Activated CD4-positive, CD25-positive, alpha-beta regulatory T cell treated with anti-CD3 and anti-CD28 coated beads, Interleukin-2, amount 50 U/mL, for 72 hours (primary cell): ENCODE results near the gene AFF3.
"Not testable (repeated sequence)": the region's sequence is repeated elsewhere in the genome, so short reads cannot be mapped to it uniquely, and the experiment has no call there.

Source experiments
- DNase-seq: peaks from one replicate; pipeline ENCODE4 v3.0.0; 2021

The AFF3 gene

GRCh38 chr2:99776206-99776905 is 366.0 kb downstream of the AFF3 start:
- no peak for DNase-seq

GRCh38 chr2:99775585-99775984 is 366.8 kb downstream of the AFF3 start:
- no peak for DNase-seq

GRCh38 chr2:99773642-99774041 is 368.7 kb downstream of the AFF3 start:
- not testable (repeated sequence) for DNase-seq

- DNase-seq: no peak
Observed at GRCh38 chr2:99772591-99773331, 369.6 kb downstream of the AFF3 start.

GRCh38 chr2:99771681-99772333 is 370.6 kb downstream of the AFF3 start:
- no peak for DNase-seq

- DNase-seq: no peak
Observed at GRCh38 chr2:99770876-99771275, 371.5 kb downstream of the AFF3 start.

GRCh38 chr2:99765731-99766318 is 376.6 kb downstream of the AFF3 start:
- no peak for DNase-seq

- no peak for DNase-seq
Observed at GRCh38 chr2:99763764-99764163, 378.6 kb downstream of the AFF3 start.

- no peak for DNase-seq
Observed at GRCh38 chr2:99762714-99763113, 379.7 kb downstream of the AFF3 start.

- DNase-seq: no peak
Observed at GRCh38 chr2:99757611-99758114, 384.7 kb downstream of the AFF3 start.

GRCh38 chr2:99756059-99756458 is 386.3 kb downstream of the AFF3 start:
- no peak for DNase-seq

GRCh38 chr2:99754210-99754609 is 388.2 kb downstream of the AFF3 start:
- no peak for DNase-seq

GRCh38 chr2:99753505-99753904 is 388.9 kb downstream of the AFF3 start:
- DNase-seq: no peak

- DNase-seq: no peak
Observed at GRCh38 chr2:99748344-99748743, 394.0 kb downstream of the AFF3 start.

GRCh38 chr2:99747842-99748241 is 394.5 kb downstream of the AFF3 start:
- no peak for DNase-seq

- no peak for DNase-seq
Observed at GRCh38 chr2:99743146-99743545, 399.2 kb downstream of the AFF3 start.

- DNase-seq: no peak
Observed at GRCh38 chr2:99737537-99737936, 404.9 kb downstream of the AFF3 start.

GRCh38 chr2:99735753-99736152 is 406.6 kb downstream of the AFF3 start:
- no peak for DNase-seq

GRCh38 chr2:99735314-99735713 is 407.1 kb downstream of the AFF3 start:
- DNase-seq: not testable (repeated sequence)

GRCh38 chr2:99734236-99734635 is 408.2 kb downstream of the AFF3 start:
- no peak for DNase-seq

GRCh38 chr2:99729104-99730025 is 413.0 kb downstream of the AFF3 start:
- no peak for DNase-seq

GRCh38 chr2:99728166-99728565 is 414.2 kb downstream of the AFF3 start:
- no peak for DNase-seq
